ENCODE data around the gene PGLYRP4. TPM values are rescaled to one million over a fixed set of nuclear protein-coding genes. Genes with fewer than 3 reads are reported as not detected.
"Not testable (repeated sequence)": the region's sequence is repeated elsewhere in the genome, so short reads cannot be mapped to it uniquely, and the experiment has no call there.

The PGLYRP4 gene
- total and polyA plus RNA-seq, 2 donors from 2014 or later: not detected

- FAIRE-seq (no peak), DNase-seq (no peak)
- Histone ChIP-seq H3K9ac (ENCODE audit: low read length in 3 of 3) (no peak overlapping the region), H3K27me3 (ENCODE audit: control insufficient read depth, insufficient read depth, low read length) (no peaks in the 10 kb centered on the region), H3K4me1 (ENCODE audit: control insufficient read depth in 2 of 3, insufficient read depth in 2 of 3, low read depth in 1 of 3, low read length in 3 of 3) (no peaks in the 10 kb centered on the region), H3K4me3 (ENCODE audit: low read length in 3 of 3) (no peak overlapping the region), H3K36me3 (ENCODE audit: control insufficient read depth in 2 of 3, insufficient read depth in 3 of 3, low read length in 3 of 3) (no peaks in the 10 kb centered on the region), H3K9me3 (ENCODE audit: control insufficient read depth in 2 of 3, insufficient read depth in 1 of 3, low read length in 3 of 3) (peaks cover 0 to 13% (median 0%) of the 10 kb centered on the region in 3 donors), H3K27ac (ENCODE audit: low read depth in 2 of 2, low read length in 2 of 2) (no peak overlapping the region)
- no peak for TF ChIP-seq CTCF (IDR thresholded peaks at IDR 0.05; ENCODE audit: borderline replicate concordance, extremely low read depth, insufficient read depth)
- intact Hi-C loops (cut with DNase I): no loop called here
Measured at GRCh38 chr1:153324912-153325311, 23.7 kb downstream of the PGLYRP4 start.

- Histone ChIP-seq H3K27ac (ENCODE audit: low read depth in 2 of 2, low read length in 2 of 2) (no peak overlapping the region), H3K4me3 (ENCODE audit: low read length in 3 of 3) (no peak overlapping the region), H3K4me1 (ENCODE audit: control insufficient read depth in 2 of 3, insufficient read depth in 2 of 3, low read depth in 1 of 3, low read length in 3 of 3) (no peaks in the 10 kb centered on the region), H3K9ac (ENCODE audit: low read length in 3 of 3) (no peak overlapping the region), H3K36me3 (ENCODE audit: control insufficient read depth in 2 of 3, insufficient read depth in 3 of 3, low read length in 3 of 3) (no peaks in the 10 kb centered on the region), H3K9me3 (ENCODE audit: control insufficient read depth in 2 of 3, insufficient read depth in 1 of 3, low read length in 3 of 3) (peaks cover 0 to 7% (median 0%) of the 10 kb centered on the region in 3 donors), H3K27me3 (ENCODE audit: control insufficient read depth, insufficient read depth, low read length) (no peaks in the 10 kb centered on the region)
- FAIRE-seq: no peak
- intact Hi-C loops (cut with DNase I): no loop called here
- DNase-seq: no peak
- TF ChIP-seq CTCF (IDR thresholded peaks at IDR 0.05; ENCODE audit: borderline replicate concordance, extremely low read depth, insufficient read depth): no peak
Measured at GRCh38 chr1:153322568-153322967, 26.1 kb downstream of the PGLYRP4 start.

GRCh38 chr1:153318145-153318544, 30.5 kb downstream of the PGLYRP4 start:
- H3K27me3 ChIP-seq (ENCODE audit: control insufficient read depth, insufficient read depth, low read length); H3K9ac ChIP-seq (ENCODE audit: low read length in 3 of 3); H3K9me3 ChIP-seq (ENCODE audit: control insufficient read depth in 2 of 3, insufficient read depth in 1 of 3, low read length in 3 of 3); H3K4me1 ChIP-seq (ENCODE audit: control insufficient read depth in 2 of 3, insufficient read depth in 2 of 3, low read depth in 1 of 3, low read length in 3 of 3); DNase-seq; H3K4me3 ChIP-seq (ENCODE audit: low read length in 3 of 3); H3K36me3 ChIP-seq (ENCODE audit: control insufficient read depth in 2 of 3, insufficient read depth in 3 of 3, low read length in 3 of 3); intact Hi-C loops (cut with DNase I); FAIRE-seq; H3K27ac ChIP-seq (ENCODE audit: low read depth in 2 of 2, low read length in 2 of 2): not testable (repeated sequence)

- H3K4me1 ChIP-seq (ENCODE audit: control insufficient read depth in 2 of 3, insufficient read depth in 2 of 3, low read depth in 1 of 3, low read length in 3 of 3); H3K9me3 ChIP-seq (ENCODE audit: control insufficient read depth in 2 of 3, insufficient read depth in 1 of 3, low read length in 3 of 3); DNase-seq; H3K27ac ChIP-seq (ENCODE audit: low read depth in 2 of 2, low read length in 2 of 2); H3K4me3 ChIP-seq (ENCODE audit: low read length in 3 of 3); H3K9ac ChIP-seq (ENCODE audit: low read length in 3 of 3); FAIRE-seq; H3K36me3 ChIP-seq (ENCODE audit: control insufficient read depth in 2 of 3, insufficient read depth in 3 of 3, low read length in 3 of 3); intact Hi-C loops (cut with DNase I); H3K27me3 ChIP-seq (ENCODE audit: control insufficient read depth, insufficient read depth, low read length): not testable (repeated sequence)
Measured at GRCh38 chr1:153316013-153316412, 32.6 kb downstream of the PGLYRP4 start.

GRCh38 chr1:153314388-153314787, 34.3 kb downstream of the PGLYRP4 start:
- H3K4me1 ChIP-seq (ENCODE audit: control insufficient read depth in 2 of 3, insufficient read depth in 2 of 3, low read depth in 1 of 3, low read length in 3 of 3); FAIRE-seq; H3K36me3 ChIP-seq (ENCODE audit: control insufficient read depth in 2 of 3, insufficient read depth in 3 of 3, low read length in 3 of 3); H3K27ac ChIP-seq (ENCODE audit: low read depth in 2 of 2, low read length in 2 of 2); DNase-seq; H3K9ac ChIP-seq (ENCODE audit: low read length in 3 of 3); intact Hi-C loops (cut with DNase I); H3K4me3 ChIP-seq (ENCODE audit: low read length in 3 of 3); H3K27me3 ChIP-seq (ENCODE audit: control insufficient read depth, insufficient read depth, low read length); H3K9me3 ChIP-seq (ENCODE audit: control insufficient read depth in 2 of 3, insufficient read depth in 1 of 3, low read length in 3 of 3): not testable (repeated sequence)

Measured in kidney (tissue), 14 donors.